Effector CD8-positive, alpha-beta T cell (primary cell): ENCODE data around the gene TBC1D2B.

Experiments
- DNase-seq: peaks from one replicate; lab custom pipeline; 2025; lab: John Stamatoyannopoulos, UW

The TBC1D2B gene

GRCh38 chr15:78054518-78054917 lies 23.0 kb downstream of the TBC1D2B start:
- DNase-seq = no peak

- no peak for DNase-seq
Measured at GRCh38 chr15:78052545-78052944, 25.0 kb downstream of the TBC1D2B start.

GRCh38 chr15:78052001-78052401 lies 25.5 kb downstream of the TBC1D2B start:
- no peak for DNase-seq

GRCh38 chr15:78051596-78051995 lies 25.9 kb downstream of the TBC1D2B start:
- DNase-seq = no peak

GRCh38 chr15:78050826-78051225 lies 26.7 kb downstream of the TBC1D2B start:
- DNase-seq = no peak

GRCh38 chr15:78050441-78050809 lies 27.1 kb downstream of the TBC1D2B start:
- DNase-seq = no peak

GRCh38 chr15:78049691-78050440 lies 27.6 kb downstream of the TBC1D2B start:
- DNase-seq = no peak

- DNase-seq = no peak
Measured at GRCh38 chr15:78048628-78048920, 28.9 kb downstream of the TBC1D2B start.

GRCh38 chr15:78047761-78048627 lies 29.5 kb downstream of the TBC1D2B start:
- no peak for DNase-seq

GRCh38 chr15:78046796-78047341 lies 30.6 kb downstream of the TBC1D2B start:
- DNase-seq = no peak

GRCh38 chr15:78045189-78045588 lies 32.3 kb downstream of the TBC1D2B start:
- no peak for DNase-seq

- no peak for DNase-seq
Measured at GRCh38 chr15:78044407-78045155, 32.9 kb downstream of the TBC1D2B start.

- DNase-seq = no peak
Measured at GRCh38 chr15:78041946-78042345, 35.6 kb downstream of the TBC1D2B start.

- DNase-seq = no peak
Measured at GRCh38 chr15:78040653-78041244, 36.8 kb downstream of the TBC1D2B start.

GRCh38 chr15:78038585-78039247 lies 38.8 kb downstream of the TBC1D2B start:
- no peak for DNase-seq

GRCh38 chr15:78037779-78038305 lies 39.7 kb downstream of the TBC1D2B start:
- DNase-seq = no peak

- no peak for DNase-seq
Measured at GRCh38 chr15:78037328-78037727, 40.2 kb downstream of the TBC1D2B start.

- DNase-seq = no peak
Measured at GRCh38 chr15:78035861-78036476, 41.5 kb downstream of the TBC1D2B start.

- no peak for DNase-seq
Measured at GRCh38 chr15:78035321-78035751, 42.2 kb downstream of the TBC1D2B start.

GRCh38 chr15:78034495-78035191 lies 42.9 kb downstream of the TBC1D2B start:
- peak; percentile 26 for DNase-seq
